Ishikawa (cell line): ENCODE measurements around the gene MICAL3.

Experiments used
- CEBPB ChIP-seq: IDR thresholded peaks from 2 replicates; pipeline ENCODE4 v1.6.1; 2012
- RAD21 ChIP-seq: IDR thresholded peaks from 2 replicates; pipeline ENCODE4 v1.6.1; 2012; ENCODE audit warnings: low read depth

DNA sequence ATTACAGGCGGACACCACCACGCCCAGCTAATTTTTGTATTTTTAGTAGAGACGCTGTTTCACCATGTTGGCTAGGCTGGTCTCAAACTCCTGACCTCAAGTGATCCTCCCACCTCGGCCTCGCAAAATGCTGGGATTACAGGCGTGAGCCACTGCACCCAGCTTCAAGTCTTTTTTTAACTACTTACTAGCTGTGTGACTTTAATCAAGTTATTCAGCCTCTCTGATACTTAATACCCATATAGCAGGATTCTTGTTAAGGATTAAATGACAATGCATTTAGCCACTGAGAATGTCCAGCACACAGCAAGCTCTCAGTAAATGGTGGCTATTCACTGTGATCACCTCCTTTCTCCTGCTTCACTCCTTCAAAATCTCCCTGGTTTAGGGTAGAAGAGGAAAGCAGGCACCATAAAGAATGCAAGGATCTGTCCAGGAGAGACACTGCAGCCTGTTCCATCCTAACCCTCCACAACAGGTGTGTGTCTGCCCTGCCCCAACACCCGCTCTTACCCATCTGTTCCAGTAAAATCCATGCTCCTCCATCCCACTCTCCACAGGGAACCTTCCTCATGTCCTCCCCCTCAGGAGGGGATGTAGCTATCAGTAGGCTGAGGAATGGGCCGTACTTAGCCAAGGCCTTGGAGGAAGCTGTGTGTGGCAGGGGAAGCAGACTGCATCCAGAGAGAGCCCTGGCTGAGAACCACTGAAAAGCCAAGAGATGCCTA is 69.3 kb downstream of the MICAL3 start:
- no peak for TF ChIP-seq CEBPB
- TF ChIP-seq RAD21 = no peak
